Erythroblast (primary cell): ENCODE results near the gene ABHD12.

Experiments
- GATA1 ChIP-seq: IDR thresholded peaks from 2 replicates; pipeline ENCODE4 v1.6.1; 2011; ENCODE audit warnings: low read depth, mild to moderate bottlenecking, control low read depth, low read length, moderate library complexity
- POLR2A ChIP-seq: IDR thresholded peaks from 2 replicates; pipeline ENCODE4 v1.6.1; 2011; ENCODE audit warnings: mild to moderate bottlenecking, low read length

- TF ChIP-seq POLR2A (no peak), GATA1 (no peak)
These were observed 111.2 kb downstream of the ABHD12 start for GRCh38 chr20:25279403-25279802.
